Astrocyte (in vitro differentiated cells and primary cell): Measurements from ENCODE around the gene ITPRID2.

Experiments
- CTCF ChIP-seq: IDR thresholded peaks from 2 replicates; pipeline ENCODE4 v1.5.1; 2011; ENCODE audit warnings: low read depth, mild to moderate bottlenecking, inconsistent platforms, low read length, moderate library complexity; ENCODE audit not compliant: insufficient read depth
- EZH2 ChIP-seq: IDR thresholded peaks from 2 replicates; pipeline ENCODE4 v1.6.1; 2012; ENCODE audit warnings: mild to moderate bottlenecking, low read length, inconsistent platforms; ENCODE audit not compliant: insufficient read depth

GRCh38 chr2:181944914-181945291 is 53.4 kb downstream of the ITPRID2 start:
- TF ChIP-seq CTCF (no peak), EZH2 (no peak)
